Measurements from ENCODE around the gene FRMD4A.

Gene FRMD4A

GRCh38 chr10:13629116-13629515, 701.6 kb downstream of the FRMD4A start:
- no peak for DNase-seq
- H3K9me3 Mint-ChIP-seq: no peaks in the 10 kb centered on the region
- H3K36me3 Mint-ChIP-seq: peaks cover 20% of the 10 kb centered on the region
- no peak overlapping the region for H3K27ac Mint-ChIP-seq
- H3K27me3 Mint-ChIP-seq: no peaks in the 10 kb centered on the region
- CTCF ChIA-PET: interaction anchor here (0.9 kb wide), 1 partner anchor 15 kb away, joined by 3 read pairs; no protein-coding TSS in a partner anchor
- no peaks in the 10 kb centered on the region for H3K4me1 Mint-ChIP-seq
- H3K4me3 Mint-ChIP-seq: no peak overlapping the region

DNA sequence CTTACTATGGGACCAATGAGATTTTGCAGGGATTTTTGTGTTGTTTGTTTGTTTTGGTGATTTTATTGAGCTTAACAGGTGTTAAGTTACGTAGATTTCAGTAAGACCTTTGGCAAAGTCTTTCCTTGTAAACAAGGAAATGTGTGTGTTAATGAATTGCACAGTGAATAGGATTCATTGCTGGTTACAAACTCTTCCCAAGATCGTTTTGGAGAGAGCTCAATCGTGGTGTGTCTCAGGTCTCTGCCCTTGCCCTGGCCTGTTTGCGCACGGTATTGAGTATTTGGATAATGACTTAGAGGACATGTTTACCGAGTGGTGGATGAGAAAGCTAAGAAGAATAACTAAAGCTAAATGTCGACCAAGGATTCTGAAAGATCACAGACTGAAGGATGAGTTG, 702.1 kb downstream of the FRMD4A start:
- no peaks in the 10 kb centered on the region for H3K27me3 Mint-ChIP-seq
- CTCF ChIA-PET: interaction anchor here (0.9 kb wide), 1 partner anchor 15 kb away, joined by 3 read pairs; no protein-coding TSS in a partner anchor

DNA sequence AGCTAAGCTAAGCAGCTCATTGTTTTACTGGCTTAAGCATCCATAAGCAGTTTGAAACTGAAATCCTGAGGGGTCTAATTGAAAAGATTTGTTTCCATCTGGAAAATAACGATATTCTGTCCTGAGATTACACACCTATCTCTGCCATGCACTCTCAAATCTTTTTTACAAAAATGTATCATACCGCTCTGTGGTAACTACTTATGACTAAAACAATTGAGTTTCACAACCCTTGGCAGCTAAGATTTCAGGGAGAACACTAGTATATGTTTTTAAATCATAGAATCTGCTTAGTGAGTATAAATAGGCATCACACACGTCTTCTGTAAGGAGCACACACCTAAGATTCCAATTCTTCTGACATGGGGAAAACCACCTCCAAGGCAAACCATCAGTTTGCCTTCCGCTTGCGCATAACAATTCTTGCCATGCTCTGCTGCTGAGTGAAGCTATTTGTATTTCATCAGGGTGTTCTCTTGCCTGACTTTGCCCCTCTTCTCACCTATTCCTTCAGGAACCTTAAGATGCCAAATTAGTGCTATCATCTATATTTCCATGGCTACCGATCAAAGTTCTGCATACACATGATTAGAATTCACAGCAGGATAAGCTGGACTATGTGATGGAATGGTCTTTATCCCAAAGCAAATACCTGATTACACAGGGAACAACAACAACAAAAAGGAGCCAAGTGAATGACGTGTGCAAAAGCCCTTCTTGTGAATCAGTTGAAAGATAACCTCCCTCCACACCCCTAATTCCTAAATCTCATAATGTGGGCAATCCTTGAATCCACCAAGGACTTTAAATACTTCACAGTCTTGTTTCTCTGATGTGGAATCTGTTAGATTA, 703.0 kb downstream of the FRMD4A start:
- Mint-ChIP-seq H3K27me3 (no peaks in the 10 kb centered on the region), H3K4me1 (no peaks in the 10 kb centered on the region), H3K36me3 (peaks cover 18% of the 10 kb centered on the region), H3K9me3 (no peaks in the 10 kb centered on the region), H3K27ac (no peak overlapping the region), H3K4me3 (no peak overlapping the region)
- CTCF ChIA-PET: no interaction called here
- no peak for DNase-seq

More for the DNA sequence above, 702.1 kb downstream of the FRMD4A start:
- Mint-ChIP-seq H3K4me3 (no peak overlapping the region), H3K36me3 (peaks cover 18% of the 10 kb centered on the region), H3K27ac (no peak overlapping the region), H3K9me3 (no peaks in the 10 kb centered on the region), H3K4me1 (no peaks in the 10 kb centered on the region)
- no peak for DNase-seq

GRCh38 chr10:13624630-13625029, 706.1 kb downstream of the FRMD4A start:
- H3K4me3 Mint-ChIP-seq: no peak overlapping the region
- H3K4me1 Mint-ChIP-seq: no peaks in the 10 kb centered on the region
- no peak for DNase-seq
- H3K27ac Mint-ChIP-seq: no peak overlapping the region
- H3K27me3 Mint-ChIP-seq: no peaks in the 10 kb centered on the region
- H3K36me3 Mint-ChIP-seq: peaks cover 7% of the 10 kb centered on the region
- H3K9me3 Mint-ChIP-seq: no peaks in the 10 kb centered on the region
- CTCF ChIA-PET: no interaction called here

- CTCF ChIA-PET: no interaction called here
- H3K9me3 Mint-ChIP-seq: no peaks in the 10 kb centered on the region
- DNase-seq: no peak
- H3K27ac Mint-ChIP-seq: no peak overlapping the region
- peaks cover 20% of the 10 kb centered on the region for H3K36me3 Mint-ChIP-seq
- no peaks in the 10 kb centered on the region for H3K27me3 Mint-ChIP-seq
- no peaks in the 10 kb centered on the region for H3K4me1 Mint-ChIP-seq
- H3K4me3 Mint-ChIP-seq: no peak overlapping the region
Observed at GRCh38 chr10:13621931-13622330, 708.8 kb downstream of the FRMD4A start.

DNA sequence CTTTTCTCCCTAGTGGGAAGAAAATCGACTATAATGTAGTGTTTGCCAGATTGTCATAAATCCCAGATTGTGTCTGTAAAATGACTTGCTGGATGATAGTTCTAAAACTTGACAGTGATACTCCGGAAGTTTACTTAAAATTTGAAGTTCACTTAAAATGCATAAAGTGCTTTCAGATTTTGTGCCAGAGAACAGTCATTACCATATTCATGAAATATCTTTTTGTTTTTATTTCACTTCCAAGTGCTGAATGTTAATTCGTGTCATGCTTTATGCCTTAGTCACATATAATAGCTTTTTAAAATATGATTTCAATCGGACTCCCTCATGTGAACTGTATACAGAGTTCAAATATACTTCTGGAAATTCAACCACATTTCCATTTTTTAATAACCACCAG, 713.6 kb downstream of the FRMD4A start:
- Mint-ChIP-seq H3K4me1 (no peaks in the 10 kb centered on the region), H3K36me3 (peaks cover 25% of the 10 kb centered on the region), H3K27ac (no peak overlapping the region), H3K27me3 (no peaks in the 10 kb centered on the region), H3K9me3 (no peaks in the 10 kb centered on the region), H3K4me3 (no peak overlapping the region)
- CTCF ChIA-PET: no interaction called here
- no peak for DNase-seq

- Mint-ChIP-seq H3K27ac (peak overlapping the region; percentile 35), H3K9me3 (no peaks in the 10 kb centered on the region), H3K36me3 (peaks cover 31% of the 10 kb centered on the region), H3K4me1 (no peaks in the 10 kb centered on the region), H3K4me3 (no peak overlapping the region), H3K27me3 (no peaks in the 10 kb centered on the region)
- CTCF ChIA-PET: interaction anchor here (1.0 kb wide), 1 partner anchor 159 kb away, joined by 3 read pairs; no protein-coding TSS in a partner anchor
- no peak for DNase-seq
Observed at GRCh38 chr10:13615650-13616300, 714.9 kb downstream of the FRMD4A start.

GRCh38 chr10:13614530-13615332, 716.0 kb downstream of the FRMD4A start:
- no peak overlapping the region for H3K27ac Mint-ChIP-seq
- peaks cover 39% of the 10 kb centered on the region for H3K36me3 Mint-ChIP-seq
- H3K9me3 Mint-ChIP-seq: no peaks in the 10 kb centered on the region
- no peaks in the 10 kb centered on the region for H3K4me1 Mint-ChIP-seq
- H3K27me3 Mint-ChIP-seq: no peaks in the 10 kb centered on the region
- no peak overlapping the region for H3K4me3 Mint-ChIP-seq
- CTCF ChIA-PET: interaction anchor here (0.5 to 1.2 kb wide), 3 partner anchors 14 to 1532 kb away, joined by 3 read pairs; no protein-coding TSS in a partner anchor
- DNase-seq: no peak

- CTCF ChIA-PET: interaction anchor here (0.9 to 1.2 kb wide), 2 partner anchors 15 to 164 kb away, joined by 3 read pairs; no protein-coding TSS in a partner anchor
- H3K27me3 Mint-ChIP-seq: no peaks in the 10 kb centered on the region
- H3K9me3 Mint-ChIP-seq: no peaks in the 10 kb centered on the region
- DNase-seq: no peak
- H3K36me3 Mint-ChIP-seq: peaks cover 39% of the 10 kb centered on the region
- no peak overlapping the region for H3K27ac Mint-ChIP-seq
- no peaks in the 10 kb centered on the region for H3K4me1 Mint-ChIP-seq
- H3K4me3 Mint-ChIP-seq: no peak overlapping the region
Observed at GRCh38 chr10:13613519-13613918, 717.2 kb downstream of the FRMD4A start.

DNA sequence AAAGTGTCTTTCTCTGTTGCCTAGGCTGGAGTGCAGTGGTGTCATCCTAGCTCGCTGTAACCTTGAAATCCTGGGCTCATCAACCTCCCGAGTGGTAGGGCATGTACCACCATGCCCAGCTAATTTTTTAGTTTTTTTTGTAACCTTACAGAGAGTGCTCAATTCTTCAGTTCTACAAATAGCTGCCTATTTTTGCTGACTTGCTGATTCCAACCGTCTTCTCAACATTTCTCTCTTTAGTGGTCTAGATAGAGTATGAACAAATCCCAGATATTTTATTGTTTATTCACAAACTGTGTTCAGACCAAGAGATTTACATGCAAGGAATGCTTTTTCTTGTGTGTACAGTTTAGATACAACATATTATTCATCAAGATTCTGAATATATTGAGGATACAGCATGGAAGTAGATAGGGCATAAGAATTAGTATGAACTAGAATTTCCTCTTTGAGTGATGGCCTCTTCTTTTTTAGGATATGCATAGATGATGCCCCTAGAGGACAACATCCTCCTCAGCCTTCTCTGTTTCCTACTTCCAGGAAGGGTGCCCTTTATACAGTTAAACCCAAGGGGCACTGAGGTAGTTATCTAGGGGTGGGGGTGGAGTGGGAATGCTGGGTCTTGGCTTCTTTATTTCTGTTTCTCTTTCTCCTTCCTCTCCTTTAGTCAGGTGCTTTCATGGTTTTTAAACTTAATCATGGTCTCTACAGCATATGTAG, 717.9 kb downstream of the FRMD4A start:
- no peak for DNase-seq
- H3K27me3 Mint-ChIP-seq: no peaks in the 10 kb centered on the region
- CTCF ChIA-PET: interaction anchor here (0.6 to 1.2 kb wide), 3 partner anchors 16 to 727 kb away, joined by 3 read pairs; no protein-coding TSS in a partner anchor
- no peak overlapping the region for H3K4me3 Mint-ChIP-seq
- H3K36me3 Mint-ChIP-seq: peaks cover 37% of the 10 kb centered on the region
- H3K4me1 Mint-ChIP-seq: no peaks in the 10 kb centered on the region
- H3K27ac Mint-ChIP-seq: no peak overlapping the region
- no peaks in the 10 kb centered on the region for H3K9me3 Mint-ChIP-seq

DNA sequence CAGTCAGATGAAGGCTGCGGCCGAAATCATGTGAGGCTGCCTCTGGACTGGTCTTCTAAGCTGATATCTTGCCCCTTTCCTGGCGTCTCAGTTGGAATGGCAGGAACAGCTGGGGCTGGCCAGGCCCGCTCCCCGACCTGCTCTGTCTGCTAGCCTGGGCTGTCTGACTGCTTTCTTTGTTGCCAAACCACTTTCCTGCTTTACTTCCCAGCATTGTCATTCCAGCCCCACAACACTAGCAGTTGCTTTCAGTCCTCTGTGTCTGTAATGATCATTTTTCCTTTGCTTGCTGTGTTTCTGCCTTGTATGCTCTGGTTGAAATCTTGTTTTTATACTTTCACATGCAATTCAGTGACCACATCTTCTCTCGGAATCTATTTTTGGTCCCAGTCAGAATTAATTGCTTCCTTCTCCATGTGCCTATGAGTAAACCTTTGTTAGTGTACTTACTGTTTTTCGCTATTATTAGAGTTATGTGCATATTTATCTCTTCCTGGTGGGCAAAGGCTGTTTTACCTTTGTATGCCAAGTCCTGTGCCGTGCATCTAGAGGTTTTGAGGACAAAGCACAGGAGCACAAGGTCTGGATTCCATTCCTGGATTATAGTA, 722.4 kb downstream of the FRMD4A start:
- no peak for DNase-seq
- CTCF ChIA-PET: no interaction called here
- no peaks in the 10 kb centered on the region for H3K27me3 Mint-ChIP-seq
- no peak overlapping the region for H3K27ac Mint-ChIP-seq
- peaks cover 37% of the 10 kb centered on the region for H3K36me3 Mint-ChIP-seq
- H3K4me3 Mint-ChIP-seq: no peak overlapping the region
- no peaks in the 10 kb centered on the region for H3K9me3 Mint-ChIP-seq
- no peaks in the 10 kb centered on the region for H3K4me1 Mint-ChIP-seq

DNA sequence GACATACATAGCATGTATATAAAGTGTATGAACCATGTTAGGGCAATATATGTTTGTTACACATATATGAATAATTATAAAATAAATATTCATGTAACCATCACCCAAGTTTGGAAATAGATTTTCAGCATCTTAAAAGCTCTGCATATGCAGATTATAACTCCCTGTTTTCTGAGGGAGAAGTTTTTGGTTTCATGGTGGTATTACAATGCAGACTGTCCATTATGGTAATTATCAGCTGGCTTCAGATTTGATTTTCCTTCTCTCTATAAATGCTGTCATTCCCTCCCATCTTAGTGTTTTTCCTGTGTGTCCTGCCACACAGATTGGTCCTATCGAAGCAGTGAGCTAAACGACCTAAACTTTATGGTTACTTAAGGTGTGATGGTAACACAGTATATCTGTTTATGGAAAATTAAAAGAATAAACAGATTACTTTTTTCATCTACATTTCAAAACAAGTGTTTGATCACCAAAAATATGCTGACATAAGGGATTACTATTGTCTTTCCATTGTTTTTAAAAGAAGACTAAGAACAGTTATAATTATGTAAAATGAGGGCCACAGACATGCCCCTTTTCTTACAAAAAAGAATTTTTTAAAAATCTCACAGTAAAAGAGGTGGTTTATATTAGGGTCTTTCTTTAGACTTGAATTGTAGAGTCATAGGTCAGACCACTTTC, 726.2 kb downstream of the FRMD4A start:
- H3K27ac Mint-ChIP-seq: no peak overlapping the region
- H3K4me1 Mint-ChIP-seq: no peaks in the 10 kb centered on the region
- CTCF ChIA-PET: interaction anchor here (0.7 kb wide), 1 partner anchor 1659 kb away, joined by 3 read pairs; no protein-coding TSS in a partner anchor
- H3K4me3 Mint-ChIP-seq: no peak overlapping the region
- no peaks in the 10 kb centered on the region for H3K9me3 Mint-ChIP-seq
- peaks cover 20% of the 10 kb centered on the region for H3K36me3 Mint-ChIP-seq
- no peaks in the 10 kb centered on the region for H3K27me3 Mint-ChIP-seq
- DNase-seq: no peak

DNA sequence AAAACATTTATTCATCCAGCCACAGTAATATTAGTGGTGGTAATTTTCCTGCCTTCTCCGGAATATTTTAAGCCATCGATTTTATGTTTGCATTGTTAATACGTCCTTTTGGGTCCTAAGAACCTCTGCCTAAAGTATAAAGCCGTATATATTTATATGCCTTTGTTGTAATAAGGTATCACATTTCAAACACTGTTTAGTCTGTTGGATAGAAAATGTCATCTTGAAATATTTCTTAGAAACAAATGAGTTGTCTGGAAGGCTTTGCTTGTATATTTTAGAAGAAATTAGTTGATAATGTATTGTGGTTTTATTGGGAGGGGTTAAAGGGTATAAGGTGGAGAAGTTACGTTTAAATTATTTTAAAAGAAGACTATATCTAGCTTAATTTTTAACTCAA, 732.8 kb downstream of the FRMD4A start:
- Mint-ChIP-seq H3K4me1 (no peaks in the 10 kb centered on the region), H3K27ac (no peak overlapping the region), H3K9me3 (no peaks in the 10 kb centered on the region), H3K4me3 (no peak overlapping the region), H3K36me3 (peaks cover 26% of the 10 kb centered on the region), H3K27me3 (no peaks in the 10 kb centered on the region)
- DNase-seq: no peak
- CTCF ChIA-PET: interaction anchor here (1.2 kb wide), 1 partner anchor 226 kb away, joined by 3 read pairs; no protein-coding TSS in a partner anchor
